ENCODE measurements around the gene TRIP6.

The TRIP6 gene, protein sequence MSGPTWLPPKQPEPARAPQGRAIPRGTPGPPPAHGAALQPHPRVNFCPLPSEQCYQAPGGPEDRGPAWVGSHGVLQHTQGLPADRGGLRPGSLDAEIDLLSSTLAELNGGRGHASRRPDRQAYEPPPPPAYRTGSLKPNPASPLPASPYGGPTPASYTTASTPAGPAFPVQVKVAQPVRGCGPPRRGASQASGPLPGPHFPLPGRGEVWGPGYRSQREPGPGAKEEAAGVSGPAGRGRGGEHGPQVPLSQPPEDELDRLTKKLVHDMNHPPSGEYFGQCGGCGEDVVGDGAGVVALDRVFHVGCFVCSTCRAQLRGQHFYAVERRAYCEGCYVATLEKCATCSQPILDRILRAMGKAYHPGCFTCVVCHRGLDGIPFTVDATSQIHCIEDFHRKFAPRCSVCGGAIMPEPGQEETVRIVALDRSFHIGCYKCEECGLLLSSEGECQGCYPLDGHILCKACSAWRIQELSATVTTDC

DNA sequence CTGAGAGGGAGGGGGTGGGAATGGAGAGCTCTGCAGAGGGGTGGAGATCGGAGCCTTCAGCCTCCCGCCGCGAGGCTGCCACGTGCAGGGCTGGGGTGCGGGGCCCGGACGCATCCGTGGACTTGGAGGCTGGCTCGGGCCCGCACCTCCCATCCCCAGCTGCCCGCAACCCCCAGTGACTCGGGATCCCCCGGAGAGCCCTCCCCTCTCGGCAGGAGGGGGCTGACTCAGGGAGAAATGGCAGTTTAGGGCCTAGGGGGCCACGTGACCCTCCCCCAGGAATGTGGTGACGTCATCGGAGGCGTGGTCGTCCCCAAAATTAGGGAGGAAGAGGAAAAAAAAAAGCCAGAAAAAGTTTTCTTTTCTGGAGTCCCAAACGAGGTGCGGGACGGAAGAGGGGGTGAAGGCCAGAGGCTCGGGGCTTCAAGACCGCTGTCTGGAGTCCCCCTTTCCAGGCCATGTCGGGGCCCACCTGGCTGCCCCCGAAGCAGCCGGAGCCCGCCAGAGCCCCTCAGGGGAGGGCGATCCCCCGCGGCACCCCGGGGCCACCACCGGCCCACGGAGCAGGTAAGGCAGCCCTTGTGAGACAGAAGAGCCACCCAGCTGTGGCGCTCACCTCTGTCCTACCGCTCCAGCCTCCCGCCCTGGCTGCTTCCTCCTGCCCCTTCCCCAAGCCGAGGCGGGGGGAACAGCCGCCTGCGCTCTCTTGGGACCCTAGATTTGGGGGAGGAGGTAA lies at the start of gene TRIP6:
Gene TRIP6 (plus strand): TSS at position 348 of the 736 bp plus-strand sequence. CDS start 111 bp downstream, at position 459.
- DNase-seq: no peak
- Histone ChIP-seq H3K27ac (no peak within 1 kb of the TSS), H3K27me3 (ENCODE audit: insufficient read depth, low read depth, severe bottlenecking) (no peaks in the 10 kb centered on the region), H3K9me3 (ENCODE audit: severe bottlenecking) (no peaks in the 10 kb centered on the region), H3K36me3 (no peaks in the 10 kb centered on the region), H3K4me3 (ENCODE audit: low read depth, low read length) (no peak within 1 kb of the TSS)
- TF ChIP-seq, protein P1, sequence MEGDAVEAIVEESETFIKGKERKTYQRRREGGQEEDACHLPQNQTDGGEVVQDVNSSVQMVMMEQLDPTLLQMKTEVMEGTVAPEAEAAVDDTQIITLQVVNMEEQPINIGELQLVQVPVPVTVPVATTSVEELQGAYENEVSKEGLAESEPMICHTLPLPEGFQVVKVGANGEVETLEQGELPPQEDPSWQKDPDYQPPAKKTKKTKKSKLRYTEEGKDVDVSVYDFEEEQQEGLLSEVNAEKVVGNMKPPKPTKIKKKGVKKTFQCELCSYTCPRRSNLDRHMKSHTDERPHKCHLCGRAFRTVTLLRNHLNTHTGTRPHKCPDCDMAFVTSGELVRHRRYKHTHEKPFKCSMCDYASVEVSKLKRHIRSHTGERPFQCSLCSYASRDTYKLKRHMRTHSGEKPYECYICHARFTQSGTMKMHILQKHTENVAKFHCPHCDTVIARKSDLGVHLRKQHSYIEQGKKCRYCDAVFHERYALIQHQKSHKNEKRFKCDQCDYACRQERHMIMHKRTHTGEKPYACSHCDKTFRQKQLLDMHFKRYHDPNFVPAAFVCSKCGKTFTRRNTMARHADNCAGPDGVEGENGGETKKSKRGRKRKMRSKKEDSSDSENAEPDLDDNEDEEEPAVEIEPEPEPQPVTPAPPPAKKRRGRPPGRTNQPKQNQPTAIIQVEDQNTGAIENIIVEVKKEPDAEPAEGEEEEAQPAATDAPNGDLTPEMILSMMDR (IDR thresholded peaks at IDR 0.05; ENCODE audit: low read depth, low read length): no peak

DNA sequence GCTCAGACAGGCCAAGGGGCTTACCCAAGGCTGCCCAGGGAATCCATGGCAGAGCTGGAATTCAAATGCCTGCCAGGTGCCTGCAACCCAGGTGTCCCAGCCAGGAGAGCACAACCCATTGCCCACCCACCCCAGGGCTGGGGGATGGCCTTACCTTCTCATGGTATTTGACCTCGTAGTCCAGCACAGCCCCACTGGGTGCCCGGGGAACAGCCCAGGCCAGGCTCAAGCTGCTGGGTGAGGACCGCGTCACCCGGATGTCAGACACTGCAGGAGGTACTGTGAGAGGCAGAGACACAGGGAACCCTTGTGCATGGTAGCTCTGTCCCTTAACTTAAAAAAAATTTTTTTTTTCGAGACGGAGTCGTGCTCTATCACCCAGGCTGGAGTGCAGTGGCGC lies 48.8 kb upstream of the TRIP6 start:
- H3K4me3 ChIP-seq (ENCODE audit: low read depth, low read length): no peak overlapping the region
- peaks cover 10% of the 10 kb centered on the region for H3K27me3 ChIP-seq (ENCODE audit: insufficient read depth, low read depth, severe bottlenecking)
- TF ChIP-seq, protein P1 (IDR thresholded peaks at IDR 0.05; ENCODE audit: low read depth, low read length): no peak
- H3K9me3 ChIP-seq (ENCODE audit: severe bottlenecking): no peaks in the 10 kb centered on the region
- H3K36me3 ChIP-seq: no peaks in the 10 kb centered on the region
- H3K27ac ChIP-seq: no peak overlapping the region
- DNase-seq: no peak

DNA sequence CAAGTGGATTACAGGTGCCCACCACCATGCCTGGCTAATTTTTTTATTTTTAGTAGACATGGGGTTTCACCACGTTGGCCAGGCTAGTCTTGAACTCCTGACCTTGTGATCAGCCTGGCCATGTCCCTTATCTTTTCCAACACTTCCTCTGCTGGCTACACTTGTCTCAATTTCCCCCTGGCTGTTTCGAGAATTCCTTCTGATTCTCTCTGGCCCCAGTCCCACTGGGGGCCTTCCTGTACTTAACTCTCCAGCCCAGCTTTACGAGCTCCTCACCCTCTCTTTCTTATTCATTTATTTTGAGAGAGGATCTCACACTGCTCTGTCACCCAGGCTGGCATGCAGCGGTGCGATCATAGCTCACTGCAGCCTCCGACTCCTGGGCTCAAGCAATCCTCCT lies 48.4 kb upstream of the TRIP6 start:
- H3K27ac ChIP-seq: no peak overlapping the region
- H3K4me3 ChIP-seq (ENCODE audit: low read depth, low read length): no peak overlapping the region
- peaks cover 11% of the 10 kb centered on the region for H3K27me3 ChIP-seq (ENCODE audit: insufficient read depth, low read depth, severe bottlenecking)
- no peaks in the 10 kb centered on the region for H3K9me3 ChIP-seq (ENCODE audit: severe bottlenecking)
- no peaks in the 10 kb centered on the region for H3K36me3 ChIP-seq
- TF ChIP-seq, protein P1 (IDR thresholded peaks at IDR 0.05; ENCODE audit: low read depth, low read length): no peak
- DNase-seq: no peak

DNA sequence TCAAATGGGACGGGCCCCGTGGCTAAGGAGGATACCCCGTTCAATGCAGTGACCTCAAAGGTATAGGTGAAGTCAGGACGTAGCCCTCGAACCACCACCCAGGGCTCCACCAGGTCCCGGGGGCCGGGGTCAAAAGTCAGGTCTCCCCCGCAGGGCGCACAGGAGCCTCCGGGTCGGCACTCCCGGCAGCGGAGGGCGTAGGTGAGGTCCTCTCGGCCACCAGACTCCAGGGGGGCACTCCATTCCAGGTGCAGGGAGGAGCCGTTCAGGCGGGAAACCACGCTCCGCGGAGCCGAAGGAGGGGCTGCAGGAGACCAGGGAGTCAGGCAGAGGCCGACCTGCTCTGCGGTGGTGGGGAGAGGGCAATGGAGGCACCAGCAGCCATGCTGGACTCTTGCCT lies 47.6 kb upstream of the TRIP6 start:
- H3K27me3 ChIP-seq (ENCODE audit: insufficient read depth, low read depth, severe bottlenecking): peaks cover 19% of the 10 kb centered on the region
- TF ChIP-seq, protein P1 (IDR thresholded peaks at IDR 0.05; ENCODE audit: low read depth, low read length): no peak
- no peak for DNase-seq
- H3K36me3 ChIP-seq: no peaks in the 10 kb centered on the region
- H3K27ac ChIP-seq: no peak overlapping the region
- no peaks in the 10 kb centered on the region for H3K9me3 ChIP-seq (ENCODE audit: severe bottlenecking)
- no peak overlapping the region for H3K4me3 ChIP-seq (ENCODE audit: low read depth, low read length)

DNA sequence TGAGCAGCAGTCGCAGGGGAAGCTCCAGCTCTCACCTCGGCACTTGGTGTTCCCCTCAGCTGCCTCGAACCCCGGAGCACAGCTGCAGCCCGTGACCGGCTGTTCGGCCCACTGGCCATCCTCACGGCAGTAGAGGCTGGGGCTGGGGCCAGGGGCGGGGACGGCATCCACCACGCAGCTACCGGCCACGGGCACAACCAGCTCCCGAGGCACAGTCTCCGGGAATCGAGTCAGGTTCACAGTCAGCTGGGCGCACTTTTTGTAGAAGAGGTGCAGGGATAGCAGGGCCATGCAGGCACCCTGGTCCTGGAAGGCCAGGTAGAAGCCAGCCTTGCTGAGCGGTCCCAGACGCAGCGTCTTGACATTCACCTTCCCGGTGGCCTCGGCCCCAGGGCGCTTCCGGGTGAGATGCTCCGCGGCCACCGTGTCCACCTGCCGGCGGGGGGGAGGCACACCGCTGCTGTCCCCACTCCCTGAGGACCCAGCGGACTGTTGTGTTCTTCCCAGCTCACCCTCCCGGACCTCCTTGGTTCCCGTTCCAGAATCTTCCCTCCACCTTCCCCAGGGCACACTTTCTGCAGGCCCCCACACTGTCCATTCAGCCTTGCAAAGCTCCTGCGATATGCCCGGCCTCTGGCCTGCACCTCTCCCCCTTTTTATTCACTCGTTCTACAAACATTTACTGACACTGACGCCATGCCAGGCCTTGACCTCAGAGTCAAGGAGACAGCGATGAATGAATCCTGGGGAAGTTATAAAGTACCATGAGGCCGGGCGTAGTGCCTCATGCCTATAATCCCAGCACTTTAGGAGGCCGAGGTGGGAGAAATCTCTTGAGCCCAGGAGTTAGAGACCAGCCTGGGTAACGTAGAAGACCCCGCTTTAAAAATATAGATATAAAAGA lies 44.7 kb upstream of the TRIP6 start:
- no peaks in the 10 kb centered on the region for H3K36me3 ChIP-seq
- TF ChIP-seq, protein P1 (IDR thresholded peaks at IDR 0.05; ENCODE audit: low read depth, low read length): no peak
- no peaks in the 10 kb centered on the region for H3K9me3 ChIP-seq (ENCODE audit: severe bottlenecking)
- DNase-seq: no peak
- no peak overlapping the region for H3K4me3 ChIP-seq (ENCODE audit: low read depth, low read length)
- H3K27me3 ChIP-seq (ENCODE audit: insufficient read depth, low read depth, severe bottlenecking): peaks cover 44% of the 10 kb centered on the region
- H3K27ac ChIP-seq: no peak overlapping the region
